ENCODE results near the gene CD276. TPM values are rescaled to one million over a fixed set of nuclear protein-coding genes. Genes with fewer than 3 reads are reported as not detected.

The CD276 gene
- total RNA-seq, 1 experiment from 2014 or later: 133 TPM

DNA sequence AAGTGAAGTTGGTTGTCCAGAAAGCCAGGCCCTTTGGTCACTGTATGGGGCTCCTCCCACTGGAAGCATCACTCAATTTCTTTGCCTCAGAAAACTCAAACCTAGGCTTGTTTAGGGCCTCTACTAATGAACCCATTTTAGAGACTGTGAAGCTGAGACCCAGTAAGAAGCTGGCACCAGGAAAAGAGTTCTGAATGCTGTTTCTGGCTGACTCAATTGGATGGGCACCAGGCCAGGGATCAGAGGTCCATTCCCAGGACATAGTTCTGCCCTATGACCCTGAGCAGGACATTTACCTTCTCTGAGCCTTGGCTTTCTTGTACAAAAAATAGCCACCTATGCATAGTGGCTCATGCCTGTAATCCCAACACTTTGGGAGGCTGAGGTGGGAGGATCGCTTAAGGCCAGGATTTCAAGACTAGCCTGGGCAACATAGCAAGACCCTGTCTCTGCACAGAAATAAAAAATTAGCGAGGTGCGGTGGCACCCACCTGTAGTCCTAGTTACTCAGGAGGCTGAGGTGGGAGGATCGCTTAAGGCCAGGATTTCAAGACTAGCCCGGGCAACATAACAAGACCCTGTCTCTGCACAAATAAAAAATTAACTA lies 30.6 kb downstream of the CD276 start:
- Histone ChIP-seq H3K27ac (ENCODE audit: insufficient read length, low read depth, low read length) (no peak overlapping the region), H2AFZ (ENCODE audit: low read length) (no peak overlapping the region), H2BK15ac (ENCODE audit: low read depth, low read length) (no peak overlapping the region), H2BK5ac (ENCODE audit: insufficient read length, low read length) (no peak overlapping the region), H3K9ac (ENCODE audit: extremely low read depth, insufficient read length, low read length) (no peak overlapping the region), H3T11ph (ENCODE audit: low read length) (no peak overlapping the region), H2AK5ac (ENCODE audit: insufficient read length, low read length) (no peak overlapping the region), H2BK20ac (ENCODE audit: low read depth, low read length, poor library complexity, severe bottlenecking) (no peak overlapping the region), H3K4me1 (ENCODE audit: insufficient read depth, low read length) (no peaks in the 10 kb centered on the region), H3K27me3 (ENCODE audit: insufficient read depth, low read length) (no peaks in the 10 kb centered on the region; the same call in 1 of the 2 replicates), H2BK12ac (ENCODE audit: insufficient read length, low read depth, low read length) (no peak overlapping the region), H3K79me2 (ENCODE audit: insufficient read depth, low read length) (no peaks in the 10 kb centered on the region), H3K4me2 (ENCODE audit: insufficient read depth, insufficient read length, low read length) (no peak overlapping the region), H3K79me1 (ENCODE audit: insufficient read depth, low read depth, low read length, poor library complexity, severe bottlenecking) (no peaks in the 10 kb centered on the region), H2BK120ac (ENCODE audit: low read depth, low read length, poor library complexity, severe bottlenecking) (no peak overlapping the region), H3K4ac (ENCODE audit: low read depth, low read length) (no peak overlapping the region), H4K20me1 (ENCODE audit: control insufficient read depth, insufficient read depth, insufficient read length) (no peaks in the 10 kb centered on the region), H4K8ac (replicated peaks; ENCODE audit: insufficient read length, low read depth, low read length) (no peak overlapping the region), H4K91ac (ENCODE audit: insufficient read length, low read depth, low read length) (no peak overlapping the region), H3K9me3 (ENCODE audit: control insufficient read depth, low read depth, low read length) (no peaks in the 10 kb centered on the region), H3K56ac (ENCODE audit: insufficient read length, low read depth, low read length) (no peak overlapping the region), H4K5ac (ENCODE audit: insufficient read length, low read depth, low read length) (no peak overlapping the region), H3K23ac (ENCODE audit: insufficient read length, low read depth, low read length) (no peak overlapping the region), H3K14ac (ENCODE audit: insufficient read depth, low read length) (no peak overlapping the region), H3K23me2 (ENCODE audit: insufficient read length, low read depth, low read length, poor library complexity, severe bottlenecking) (no peaks in the 10 kb centered on the region), H3K18ac (ENCODE audit: insufficient read length, low read depth, low read length) (no peak overlapping the region)
- Mint-ChIP-seq H3K4me3 (no peak overlapping the region), H3K36me3 (ENCODE audit: insufficient read depth in 1 of 3, low read depth in 3 of 3) (peaks cover 12 to 36% (median 22%) of the 10 kb centered on the region in 3 experiments; a peak in 6 of 7 replicates), H3K9me3 (no peaks in the 10 kb centered on the region), H3K27me3 (ENCODE audit: low read depth) (no peaks in the 10 kb centered on the region), H3K27ac (no peak overlapping the region), H3K4me1 (peaks cover 3 to 5% of the 10 kb centered on the region in 2 experiments; a peak in 2 of 4 replicates)
- TF ChIP-seq CTCF (conservative IDR thresholded peaks at IDR 0.05): no peak
- WGBS (ENCODE audit: extremely low coverage, insufficient read length, low lambda C conversion rate): no CpG with 5 or more reads among the region's 5 CpGs
- no peak for DNase-seq
